WI38 (cell line): ENCODE measurements around the gene FLNA.

Experiments
- H3K4me3 ChIP-seq: 2 replicates; pipeline ENCODE4 v1.5.1; 2011; ENCODE audit warnings: low read depth, mild to moderate bottlenecking, control low read depth, low read length
- CTCF ChIP-seq: IDR thresholded peaks from 2 replicates; pipeline ENCODE4 v1.5.1; 2012; ENCODE audit warnings: low read depth, mild to moderate bottlenecking, control low read depth, low read length

Gene FLNA

DNA sequence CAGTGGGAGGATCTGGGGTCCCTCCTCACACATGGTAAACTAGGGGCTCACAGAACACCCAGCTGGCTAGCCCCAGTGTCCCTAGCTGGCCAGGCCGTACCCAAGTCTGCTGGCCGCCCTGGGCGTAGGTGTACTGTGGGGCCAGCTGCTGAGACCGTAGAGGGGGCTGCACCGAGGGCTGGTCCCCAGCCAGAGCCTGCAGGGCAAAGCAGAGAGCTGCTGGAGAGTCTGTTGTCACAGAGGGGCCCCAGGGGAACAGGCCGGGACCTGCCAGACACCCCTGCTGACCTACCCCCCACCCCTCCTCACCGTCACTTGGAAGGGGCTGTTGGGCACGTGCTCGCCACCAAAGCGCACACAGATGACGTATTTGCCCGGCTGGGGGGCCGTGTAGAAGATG is 19.9 kb downstream of the FLNA start:
- no peak overlapping the region for H3K4me3 ChIP-seq
- TF ChIP-seq CTCF: no peak

DNA sequence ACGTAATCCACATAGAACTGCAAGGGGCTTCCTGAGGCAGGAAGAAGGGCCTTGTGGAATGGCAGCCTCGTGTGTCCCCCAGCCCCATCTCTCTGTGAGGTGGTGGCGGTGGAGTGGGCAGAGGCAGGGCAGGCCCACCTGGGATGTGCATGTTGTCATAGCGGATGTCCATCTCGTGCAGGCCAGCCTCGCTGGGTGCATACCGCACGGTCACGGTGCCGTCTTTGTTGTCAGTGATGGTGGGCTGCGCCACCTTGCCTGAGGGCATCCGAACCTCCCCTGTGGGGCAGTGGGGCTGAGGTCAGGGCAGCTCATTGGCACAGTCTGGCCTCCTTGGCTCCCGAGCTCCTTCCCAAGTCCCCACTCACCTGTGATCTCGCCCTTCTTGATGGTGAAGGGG is 20.4 kb downstream of the FLNA start:
- no peak for TF ChIP-seq CTCF

DNA sequence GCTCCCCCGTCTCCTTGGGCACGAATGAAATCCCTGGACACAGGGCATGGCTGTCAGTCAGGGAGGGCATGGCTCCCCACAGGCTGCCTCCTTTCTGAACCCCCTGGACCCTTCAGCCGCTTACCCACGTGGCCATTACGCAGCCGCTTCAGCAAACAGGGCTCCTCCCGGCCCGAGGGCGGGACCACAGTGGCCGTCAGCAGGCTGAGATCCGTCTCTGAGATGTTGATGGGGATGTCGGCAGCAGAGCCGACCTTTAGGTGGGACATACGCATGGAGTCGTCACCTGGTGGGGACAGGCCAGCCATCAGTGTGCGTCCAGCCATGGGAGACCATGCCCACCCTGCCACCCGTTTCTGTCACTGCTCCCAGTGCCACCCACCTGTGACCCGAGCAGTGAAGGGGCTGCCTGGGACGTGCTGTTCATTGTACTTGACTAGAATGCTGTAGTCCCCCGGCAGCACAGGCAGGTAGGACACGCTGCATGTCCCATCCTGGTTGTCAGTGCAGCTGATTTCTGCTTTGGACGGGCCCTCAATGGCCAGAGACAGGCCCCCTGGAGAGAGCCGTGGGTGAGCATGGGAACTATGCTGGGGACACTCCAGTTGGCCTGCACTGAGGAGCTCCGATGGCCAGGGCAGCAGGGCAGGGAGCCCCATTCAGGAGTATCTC is 21.1 kb downstream of the FLNA start:
- H3K4me3 ChIP-seq: no peak overlapping the region
- TF ChIP-seq CTCF: no peak

More for the DNA sequence above, 20.4 kb downstream of the FLNA start:
- H3K4me3 ChIP-seq: no peak overlapping the region

GRCh38 chrX:154352466-154352865 is 22.0 kb downstream of the FLNA start:
- no peak for TF ChIP-seq CTCF
- H3K4me3 ChIP-seq: no peak overlapping the region

- no peak overlapping the region for H3K4me3 ChIP-seq
Measured at GRCh38 chrX:154352012-154352401, 22.4 kb downstream of the FLNA start.

GRCh38 chrX:154351183-154352011 is 23.0 kb downstream of the FLNA start:
- no peak for TF ChIP-seq CTCF
- H3K4me3 ChIP-seq: no peak overlapping the region

More at GRCh38 chrX:154352012-154352401, 22.4 kb downstream of the FLNA start:
- TF ChIP-seq CTCF: no peak
